GM21825 (cell line): ENCODE data around the gene CDK11B.

Experiments
- ATAC-seq: cut with Tn5 transposase; IDR thresholded peaks from one replicate; pipeline ENCODE4 v1.9.1; 2021; ENCODE audit warnings: mild to moderate bottlenecking, moderate library complexity; ENCODE audit not compliant: unreplicated experiment

CDK11B gene

GRCh38 chr1:1617516-1617915 is 41.3 kb downstream of the CDK11B start:
- ATAC-seq = no peak

DNA sequence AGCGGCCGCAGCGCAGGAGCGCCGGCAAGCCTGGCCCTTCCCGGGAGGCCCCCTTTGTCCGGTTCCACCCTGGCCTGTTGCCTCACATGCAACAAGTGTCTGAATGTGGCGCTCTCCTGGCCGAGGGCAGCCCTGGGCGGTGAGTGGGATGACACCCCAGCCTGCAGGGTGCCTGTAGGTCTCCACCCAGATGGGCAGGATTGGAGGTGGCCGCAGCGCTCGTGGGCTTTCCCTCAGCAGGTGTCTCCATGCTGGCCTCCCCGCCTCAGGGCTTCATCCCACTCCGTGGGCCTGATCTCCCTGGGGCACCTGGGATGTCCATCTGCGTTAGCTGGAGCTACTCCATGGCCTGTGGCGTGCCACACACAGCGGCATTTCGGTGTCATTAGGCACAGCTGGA is 42.0 kb downstream of the CDK11B start:
- no peak for ATAC-seq

DNA sequence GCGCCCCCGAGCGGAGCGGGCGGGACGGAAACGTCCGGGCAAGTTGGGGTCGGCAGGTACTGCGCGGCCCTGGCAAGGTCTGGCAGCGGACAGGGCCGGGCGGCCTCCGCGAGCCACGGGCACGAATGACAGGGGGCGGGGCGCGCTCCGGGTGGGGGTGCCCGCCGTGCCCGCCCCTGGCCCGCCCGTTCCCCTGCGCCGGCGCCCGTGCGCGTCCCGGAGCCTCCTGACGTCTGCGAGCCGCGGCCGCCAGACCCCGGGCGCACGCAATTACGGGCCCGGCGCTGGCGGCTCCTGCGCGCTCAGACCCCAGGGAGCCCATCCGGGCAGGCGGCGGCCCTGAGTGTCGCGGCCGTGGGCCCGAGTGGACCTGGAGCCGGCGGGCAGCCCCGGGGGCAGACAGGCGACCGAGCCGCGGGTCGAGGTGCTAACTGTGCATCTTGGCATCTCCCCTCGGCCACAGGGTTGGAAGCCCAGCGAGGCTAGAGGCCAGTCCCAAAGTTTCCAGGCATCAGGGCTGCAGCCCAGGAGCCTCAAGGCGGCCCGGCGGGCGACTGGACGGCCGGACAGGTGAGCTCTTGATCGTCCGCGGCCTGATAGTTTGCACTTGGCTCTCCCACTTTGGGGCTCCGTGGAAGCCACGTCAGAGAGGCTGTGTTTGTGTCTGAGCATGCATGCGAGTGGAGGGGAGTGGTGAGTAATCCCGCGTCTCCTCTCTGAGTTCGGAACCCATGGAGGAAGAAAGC is 42.6 kb downstream of the CDK11B start:
- ATAC-seq = peak; percentile 11

DNA sequence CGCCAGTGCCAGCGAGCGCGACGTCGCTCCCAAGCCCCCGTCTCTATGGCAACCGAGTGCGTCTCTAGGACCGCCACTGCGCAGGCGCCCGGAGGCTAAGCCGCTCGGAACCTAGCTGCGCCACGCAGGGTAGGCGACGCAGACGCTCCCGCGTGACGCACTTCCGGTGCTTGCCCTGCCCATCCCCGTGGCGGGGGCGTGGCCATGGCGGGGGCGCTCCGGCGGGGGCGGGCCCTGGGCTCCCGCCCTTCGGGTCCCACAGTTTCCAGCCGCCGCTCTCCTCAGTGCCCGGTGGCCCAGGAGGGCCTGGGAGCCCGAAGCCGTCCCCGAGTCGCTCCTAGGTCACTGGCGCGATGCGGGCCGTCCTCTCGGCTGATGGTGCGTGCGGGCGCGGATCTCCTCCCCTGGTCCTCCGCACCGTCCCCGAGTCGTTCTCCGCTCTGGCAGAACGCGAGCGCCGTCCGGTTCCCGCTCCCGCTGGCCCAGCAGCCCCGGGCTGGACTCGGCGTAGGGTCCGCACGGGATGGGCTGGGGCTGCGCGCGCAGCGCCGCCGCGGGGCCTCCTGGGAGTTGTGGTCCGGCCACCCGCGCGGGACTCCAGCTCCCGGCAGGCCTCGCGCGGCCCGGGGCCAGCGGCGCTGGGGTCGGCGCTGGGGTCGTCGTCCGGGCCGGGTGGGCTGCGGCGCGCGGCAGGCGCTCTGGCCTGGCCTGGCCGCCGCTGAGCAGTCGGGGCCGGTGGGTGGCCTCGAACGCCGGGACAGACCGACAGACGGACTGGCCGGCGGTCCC is 43.4 kb downstream of the CDK11B start, which contains the start of gene MIB2:
TSS of gene MIB2 (plus strand) at position 245 of the 789 bp plus-strand sequence. CDS start 7,953 bp downstream, outside the sequence.
- peak; percentile 71 for ATAC-seq

GRCh38 chr1:1614954-1615255 is 43.9 kb downstream of the CDK11B start:
- ATAC-seq = no peak

- ATAC-seq = no peak
Measured at GRCh38 chr1:1614204-1614953, 44.4 kb downstream of the CDK11B start.

GRCh38 chr1:1613509-1614082 is 45.2 kb downstream of the CDK11B start:
- no peak for ATAC-seq

- ATAC-seq = no peak
Measured at GRCh38 chr1:1612104-1612400, 46.8 kb downstream of the CDK11B start.

GRCh38 chr1:1610796-1611195 is 48.0 kb downstream of the CDK11B start:
- no peak for ATAC-seq

- ATAC-seq = no peak
Measured at GRCh38 chr1:1609822-1610485, 48.9 kb downstream of the CDK11B start.

- no peak for ATAC-seq
Measured at GRCh38 chr1:1606232-1606631, 52.6 kb downstream of the CDK11B start.

GRCh38 chr1:1605724-1606123 is 53.1 kb downstream of the CDK11B start:
- no peak for ATAC-seq

GRCh38 chr1:1605034-1605591 is 53.7 kb downstream of the CDK11B start:
- no peak for ATAC-seq

DNA sequence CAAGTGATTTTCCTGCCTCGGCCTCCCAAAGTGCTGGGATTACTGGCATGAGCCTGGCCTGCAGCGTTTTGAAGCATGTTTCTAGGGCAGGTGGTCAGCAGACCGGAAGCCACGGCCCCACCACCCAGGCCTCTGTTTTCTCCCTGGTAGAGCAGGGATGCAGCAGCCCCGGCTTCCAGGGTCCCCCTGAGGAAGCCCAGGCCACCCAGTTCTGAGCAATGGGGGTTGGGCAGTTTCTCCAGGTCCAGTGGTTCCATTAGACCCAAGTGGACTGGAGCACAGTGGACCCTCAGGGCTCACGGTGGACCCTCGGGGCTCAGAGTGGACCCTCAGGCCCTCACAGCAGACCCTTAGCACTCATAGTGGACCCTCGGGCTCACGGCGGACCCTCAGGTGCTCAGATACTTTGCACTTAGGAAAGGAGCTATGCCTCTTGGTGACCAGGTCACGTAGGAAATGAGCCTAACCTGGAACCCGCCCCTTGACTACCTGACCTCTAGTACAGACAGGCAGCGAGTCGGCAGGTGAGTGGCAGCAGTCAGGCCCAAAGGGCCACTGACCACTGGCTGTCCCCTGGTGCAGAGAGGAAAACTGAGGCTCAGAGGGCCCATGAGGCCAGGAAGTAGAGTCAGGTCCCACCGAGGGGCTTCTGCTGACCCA is 54.3 kb downstream of the CDK11B start:
- ATAC-seq = no peak

GRCh38 chr1:1603671-1604373 is 55.0 kb downstream of the CDK11B start:
- no peak for ATAC-seq

GRCh38 chr1:1602968-1603506 is 55.8 kb downstream of the CDK11B start:
- no peak for ATAC-seq

- no peak for ATAC-seq
Measured at GRCh38 chr1:1602304-1602967, 56.4 kb downstream of the CDK11B start.

GRCh38 chr1:1601564-1602303 is 57.1 kb downstream of the CDK11B start:
- ATAC-seq = no peak
